HG02678 (cell line): Measurements from ENCODE around the gene CACNA1A.

Experiments
- ATAC-seq: cut with Tn5 transposase; IDR thresholded peaks from one replicate; pipeline ENCODE4 v1.9.1; 2021; ENCODE audit warnings: mild to moderate bottlenecking, moderate library complexity; ENCODE audit not compliant: unreplicated experiment

The CACNA1A gene

DNA sequence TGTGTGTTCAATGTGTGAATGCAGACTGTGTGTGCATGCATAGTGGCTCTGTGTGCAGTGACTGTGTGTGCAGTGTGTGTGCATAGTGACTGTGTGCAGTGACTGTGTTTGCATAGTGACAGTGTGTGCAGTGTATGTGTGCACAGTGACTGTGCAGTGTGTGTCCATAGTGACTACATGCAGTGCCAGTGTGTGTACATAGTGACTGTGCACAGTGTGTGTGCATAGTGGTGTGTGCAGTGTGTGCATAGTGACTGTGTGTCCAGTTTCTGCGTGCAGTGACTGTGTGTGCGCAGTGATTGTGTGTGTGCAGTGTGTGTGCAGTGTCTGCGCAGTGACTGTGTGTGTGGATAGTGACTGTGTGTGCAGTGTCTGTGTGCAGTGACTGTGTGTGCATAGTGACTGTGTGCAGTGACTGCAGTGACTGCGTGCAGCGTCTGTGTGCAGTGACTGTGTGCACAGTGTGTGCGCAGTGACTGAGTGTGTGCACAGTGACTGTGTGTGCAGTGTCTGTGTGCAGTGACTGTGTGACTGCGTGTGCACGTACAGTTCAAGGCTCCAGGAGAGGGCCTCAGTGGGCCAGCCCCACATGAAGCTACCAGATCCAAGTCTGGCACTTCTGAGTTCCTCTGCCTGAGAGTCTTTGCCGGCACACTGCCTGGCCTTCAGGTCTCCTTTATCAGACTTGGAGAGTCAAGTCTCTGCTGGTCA, 265.8 kb downstream of the CACNA1A start:
- ATAC-seq, result no peak

DNA sequence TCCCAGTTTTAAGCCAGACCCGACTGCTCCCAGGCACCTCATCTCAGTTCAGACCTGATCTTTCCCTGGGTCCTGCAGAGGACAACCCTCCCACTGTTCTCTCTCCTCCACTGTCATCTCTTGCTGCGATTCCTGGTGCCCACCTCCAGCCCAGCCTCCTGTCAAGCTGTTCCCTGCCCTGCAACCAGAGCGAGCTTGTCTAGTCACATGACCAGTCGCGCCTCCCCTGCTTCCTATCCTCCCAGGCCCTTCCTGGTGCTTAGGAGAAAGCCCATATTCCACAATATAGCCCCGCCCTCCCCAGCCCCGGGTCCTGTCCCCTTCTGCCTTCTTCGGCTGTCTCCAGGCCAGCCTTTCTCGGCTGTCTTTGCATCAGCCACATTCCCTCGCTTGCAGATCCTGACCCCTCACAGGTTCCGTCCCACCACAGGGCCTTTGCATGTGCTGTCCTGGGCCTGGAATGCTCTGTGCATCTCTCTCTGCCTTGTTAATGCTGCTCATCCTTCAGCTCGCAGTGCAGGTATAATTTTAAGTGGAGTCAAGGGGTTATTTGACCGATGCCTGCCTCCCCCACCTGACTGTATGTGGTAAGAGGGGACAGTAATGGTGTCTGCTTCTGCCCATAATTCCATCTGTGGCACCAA, 267.3 kb downstream of the CACNA1A start:
- ATAC-seq, result no peak

- no peak for ATAC-seq
These were observed 271.8 kb downstream of the CACNA1A start for GRCh38 chr19:13234518-13234917.

DNA sequence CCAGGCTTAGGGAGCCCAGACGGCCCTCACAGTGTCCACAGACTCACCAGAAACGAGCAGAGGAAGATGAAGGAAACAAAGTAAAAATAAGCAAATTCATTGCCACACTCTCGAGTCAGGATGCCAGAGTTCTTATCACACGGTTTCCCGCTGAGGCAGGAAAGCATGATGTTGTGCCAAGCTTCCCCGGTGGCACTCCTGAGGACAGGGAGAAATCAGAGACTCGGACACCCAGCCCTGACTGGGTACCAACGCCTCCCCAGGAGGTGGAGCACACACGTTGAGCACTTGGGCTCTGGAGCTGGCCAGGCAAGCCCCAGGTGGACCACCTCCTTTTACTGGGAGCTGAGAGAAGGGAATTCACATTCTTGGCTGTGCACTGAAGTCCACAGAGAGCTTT, 274.6 kb downstream of the CACNA1A start:
- no peak for ATAC-seq

DNA sequence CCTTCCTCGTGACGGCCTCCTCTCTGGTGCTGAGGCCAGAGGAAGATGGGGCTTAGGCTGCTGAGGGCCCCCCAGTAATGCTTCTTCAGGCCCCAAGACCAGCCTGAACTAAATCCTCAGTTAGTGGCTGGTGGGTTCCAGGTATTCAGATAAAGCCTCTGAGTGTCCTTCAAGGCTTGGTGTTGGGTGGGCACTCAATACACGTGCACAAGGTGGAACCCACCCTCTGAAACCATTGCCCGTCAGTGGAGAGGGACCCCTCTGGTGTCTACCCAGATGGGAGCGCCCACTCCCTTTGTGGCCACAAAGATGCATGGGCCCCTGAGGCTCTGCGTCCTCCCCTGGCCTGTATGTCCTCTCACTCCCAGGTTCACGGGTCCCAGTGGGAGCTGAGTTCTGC, 277.0 kb downstream of the CACNA1A start:
- no peak for ATAC-seq

DNA sequence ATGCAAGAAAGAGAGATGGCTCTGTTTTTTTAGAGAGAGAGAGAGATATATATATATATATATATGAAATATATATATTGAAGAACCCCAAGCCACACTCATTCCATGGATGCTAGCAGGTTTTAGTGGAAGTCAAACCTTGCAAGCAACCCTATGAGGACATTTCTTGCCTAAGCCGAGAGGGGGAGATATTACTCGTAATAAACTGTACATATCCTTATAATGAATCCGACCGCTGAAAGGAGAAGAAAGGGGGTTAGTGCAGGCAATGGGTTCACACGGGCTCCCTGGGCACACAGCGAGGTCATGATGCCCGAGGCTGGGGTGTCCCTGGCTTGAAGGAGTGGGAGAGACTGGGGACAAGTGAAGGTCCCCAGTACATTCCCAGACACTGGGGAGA, 277.7 kb downstream of the CACNA1A start:
- no peak for ATAC-seq

GRCh38 chr19:13226983-13227382, 279.3 kb downstream of the CACNA1A start:
- no peak for ATAC-seq

DNA sequence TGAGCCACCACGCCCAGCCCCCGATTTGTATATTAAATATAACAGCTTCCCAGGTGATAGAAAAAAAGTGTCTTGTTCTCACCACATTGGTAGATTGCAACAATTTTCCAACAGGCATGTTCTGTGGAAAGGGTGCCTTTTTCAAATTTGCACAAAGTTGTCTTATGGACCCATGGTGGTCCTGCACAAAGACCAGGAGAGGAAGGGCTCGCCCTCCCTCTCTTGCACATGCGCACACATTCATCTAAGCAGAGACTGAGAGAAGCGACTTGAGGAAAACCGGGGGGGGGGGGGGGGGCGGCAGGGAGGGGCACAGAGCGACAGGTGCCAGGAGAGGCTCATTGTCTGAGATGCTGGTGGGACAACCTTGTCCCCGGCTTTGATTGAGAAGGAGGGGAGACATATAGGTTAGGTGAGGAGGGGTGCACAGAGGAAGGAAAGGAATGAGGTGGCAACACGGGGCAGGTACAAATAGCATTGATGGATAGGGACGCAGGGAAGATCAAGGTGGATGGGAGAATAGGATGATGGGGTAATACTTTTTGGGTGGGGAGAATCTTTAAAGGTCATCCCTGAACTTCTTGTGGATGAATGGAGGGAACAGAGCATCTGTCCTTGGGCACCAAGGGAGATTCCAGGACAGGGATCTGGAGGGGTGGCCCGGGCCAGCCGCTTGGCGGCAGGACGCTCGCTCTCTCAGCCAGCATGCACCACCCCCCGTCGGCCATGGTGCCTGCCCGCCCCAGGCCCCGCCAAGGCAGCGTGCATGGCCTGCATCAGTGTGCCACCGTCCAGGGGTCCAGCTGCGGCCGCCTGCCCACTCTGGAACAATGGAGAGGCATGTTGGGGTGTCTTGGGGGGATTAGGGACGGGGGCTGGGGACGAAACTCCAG, 280.1 kb downstream of the CACNA1A start:
- no peak for ATAC-seq

DNA sequence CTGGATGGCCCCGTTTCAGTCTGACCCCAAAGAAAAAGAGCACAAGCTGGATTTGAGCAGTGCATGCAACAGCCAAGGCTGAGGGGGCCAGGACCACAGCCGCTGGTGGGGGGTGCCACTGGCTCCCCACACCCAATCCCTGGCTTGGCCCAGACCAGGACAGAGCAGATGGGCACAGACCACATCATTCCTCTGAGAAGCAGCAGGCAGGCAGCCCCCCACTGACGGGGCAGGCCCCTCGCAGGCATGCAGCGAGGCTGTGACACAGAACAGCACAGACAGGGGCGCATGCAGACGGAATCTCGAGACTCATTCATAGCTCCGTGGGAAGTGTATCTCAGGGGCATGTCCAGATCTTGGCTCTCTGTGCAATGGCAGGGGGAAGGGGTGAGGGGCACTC, 281.2 kb downstream of the CACNA1A start:
- no peak for ATAC-seq

GRCh38 chr19:13220847-13221246, 285.4 kb downstream of the CACNA1A start:
- no peak for ATAC-seq

- ATAC-seq, result no peak
These were observed 290.5 kb downstream of the CACNA1A start for GRCh38 chr19:13215572-13216380.

DNA sequence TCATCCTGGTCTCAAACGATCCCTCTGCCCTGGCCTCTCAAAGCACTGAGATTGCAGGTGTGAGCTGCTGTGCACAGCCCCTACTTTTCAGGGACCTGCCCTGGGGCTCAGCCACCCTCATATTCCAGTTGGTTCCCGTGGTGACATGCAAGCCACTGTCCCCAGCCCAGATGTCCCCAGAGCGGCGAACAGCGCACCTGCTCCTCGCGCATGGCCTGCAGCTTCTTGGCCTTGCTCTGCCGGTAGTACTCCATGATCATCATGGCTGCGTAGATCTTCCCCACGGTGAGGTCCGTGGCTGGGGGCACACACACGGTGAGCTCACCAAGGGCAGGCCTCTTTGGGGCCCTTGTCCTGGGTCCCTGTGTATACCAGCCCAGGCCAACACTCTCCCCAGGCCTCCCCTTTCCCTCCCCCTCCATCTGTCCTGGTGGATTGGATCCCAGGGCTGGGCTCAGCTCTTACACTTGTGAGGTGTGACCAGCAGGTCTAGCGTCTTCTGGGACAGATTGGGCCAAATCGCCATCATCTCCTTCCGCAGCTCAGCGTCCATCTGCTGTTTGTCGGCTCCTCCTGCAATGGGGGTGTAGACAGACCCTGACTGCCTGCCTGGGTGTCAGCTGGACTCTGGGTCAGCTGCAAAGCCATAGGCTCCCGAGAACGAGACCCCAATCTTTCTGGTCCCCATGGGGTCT, 292.1 kb downstream of the CACNA1A start:
- ATAC-seq, result no peak

GRCh38 chr19:13212759-13213330, 293.4 kb downstream of the CACNA1A start:
- ATAC-seq, result no peak

DNA sequence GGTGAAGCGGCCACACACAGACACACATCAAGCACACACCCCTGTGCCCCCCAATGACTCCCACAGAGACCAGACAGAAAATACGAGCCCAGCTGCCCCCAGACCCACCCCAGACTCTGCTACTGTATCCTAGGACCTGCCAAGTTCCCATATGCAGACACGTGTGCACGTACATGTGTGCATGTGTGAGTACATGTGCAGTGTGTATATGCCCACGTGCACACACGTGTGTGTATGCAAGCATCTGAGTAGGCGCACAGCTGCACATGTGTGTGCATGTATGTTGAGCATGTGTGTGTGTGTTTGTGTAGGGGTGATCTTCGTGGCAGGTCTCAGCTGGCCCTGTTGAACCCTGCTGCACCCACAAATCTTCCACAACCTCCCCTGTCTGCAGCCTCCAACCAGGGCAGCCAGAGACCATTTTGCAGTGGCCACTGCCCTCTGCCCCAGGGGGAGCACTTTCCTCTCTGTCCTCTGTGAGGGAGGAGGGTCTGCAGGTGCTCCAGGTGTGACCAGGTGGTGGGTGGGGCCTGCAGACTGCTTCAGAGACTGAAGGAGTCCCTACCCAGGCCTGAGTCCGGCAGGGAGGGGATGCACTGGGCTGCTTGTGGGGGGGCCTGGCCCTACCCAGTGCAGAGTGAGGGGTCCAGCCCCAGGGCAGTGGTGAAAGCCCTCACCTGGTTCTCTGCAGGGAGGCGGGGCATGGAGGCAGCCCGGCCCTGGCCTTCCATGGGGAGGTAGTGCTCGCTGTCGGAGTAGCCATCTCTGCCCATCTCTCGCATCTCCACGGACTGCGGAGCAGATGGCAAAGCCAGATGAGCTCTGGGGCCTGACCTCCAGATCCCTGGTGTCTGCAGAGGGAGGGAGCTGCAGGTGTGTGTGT, 294.6 kb downstream of the CACNA1A start:
- no peak for ATAC-seq

DNA sequence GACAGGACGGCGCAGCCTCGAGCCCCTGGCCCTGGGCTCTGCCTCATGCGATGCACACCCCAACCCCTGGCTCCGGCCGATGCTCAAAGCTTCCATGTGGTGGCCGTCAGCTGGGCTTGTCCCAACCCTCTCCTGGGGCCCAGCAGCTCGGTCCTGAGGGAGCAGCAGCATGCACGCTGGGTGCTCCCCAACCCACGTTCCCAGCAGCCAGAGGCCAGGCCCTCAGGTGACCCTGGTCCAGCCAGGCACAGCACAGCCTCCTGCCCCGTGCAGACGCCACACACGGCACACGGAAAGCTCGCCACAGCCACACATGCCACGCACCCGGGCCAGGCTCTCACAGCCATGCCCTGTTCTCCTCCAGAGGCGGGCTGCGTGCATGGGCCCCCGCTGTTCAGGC, 295.3 kb downstream of the CACNA1A start:
- ATAC-seq, result no peak

GRCh38 chr19:13210339-13210775, 295.9 kb downstream of the CACNA1A start:
- ATAC-seq, result no peak

- no peak for ATAC-seq
These were observed 296.6 kb downstream of the CACNA1A start for GRCh38 chr19:13209484-13210338.
